Motor neuron (in vitro differentiated cells): ENCODE results near the gene PPP1R10. TPM values are rescaled to one million over a fixed set of nuclear protein-coding genes. Genes with fewer than 3 reads are reported as not detected.
"Not testable (repeated sequence)": the region's sequence is repeated elsewhere in the genome, so short reads cannot be mapped to it uniquely, and the experiment has no call there.

Source experiments
- ATAC-seq, 8 experiments: fragments of 200-7000 bp; cut with Tn5 transposase; replicated peaks in 6 of 8; 2 replicates each; pipeline ENCODE4 v1.8.0; 2021; ENCODE audit warnings: mild to moderate bottlenecking in 8 of 8, moderate library complexity in 8 of 8
- H3K27ac ChIP-seq, 2 donors: fragments of 250-450 bp; sonication (Bioruptor Pico); 2 replicates each; pipeline ENCODE4 v1.9.0; 2021; ENCODE audit warnings: antibody characterized with exemption in 2 of 2, mild to moderate bottlenecking in 2 of 2, moderate library complexity in 1 of 2
- H3K4me1 ChIP-seq, 2 donors: fragments of 250-450 bp; sonication (Bioruptor Pico); replicated peaks in 1 of 2; 2 replicates each; pipeline ENCODE4 v1.6.1; 2021; ENCODE audit warnings: antibody characterized with exemption in 2 of 2, mild to moderate bottlenecking in 2 of 2, moderate library complexity in 1 of 2
- H3K4me3 ChIP-seq, 5 donors: fragments of 250-450 bp; sonication (Bioruptor Pico); 2 replicates each; pipeline ENCODE4 v1.9.0; 2021; ENCODE audit warnings: antibody characterized with exemption in 5 of 5, mild to moderate bottlenecking in 5 of 5, moderate library complexity in 4 of 5
- WGBS, 10 experiments: fragments of 450-650 bp; shearing (Covaris generic); methylation state at CpG; one replicate each; pipeline ENCODE4 v1.0.0; 2022; 5-methylcytosine and 5-hydroxymethylcytosine counted together
- in situ Hi-C, 9 experiments: fragments of 400-800 bp; cut with MboI; loops; one replicate each; pipeline ENCODE4 v1.15.0; 2021; ENCODE audit warnings: low sequenced_read_pairs in 9 of 9, low pct_unique_long_range_greater_than_20kb in 2 of 9; ENCODE audit not compliant: unreplicated experiment in 9 of 9
- total RNA-seq, 8 experiments: library from RNA; unstranded; fragments of 300-600 nt; gene quantifications; 2 replicates each; pipeline versions ENCODE4 v1.2.3 to v1.2.4, GENCODE V29; 2022

Gene PPP1R10
- 100 to 1,000 TPM in 1 of 8 experiments, 10 to 100 TPM in 7; 21.2 to 126 (median 45.9) TPM for total RNA-seq

DNA sequence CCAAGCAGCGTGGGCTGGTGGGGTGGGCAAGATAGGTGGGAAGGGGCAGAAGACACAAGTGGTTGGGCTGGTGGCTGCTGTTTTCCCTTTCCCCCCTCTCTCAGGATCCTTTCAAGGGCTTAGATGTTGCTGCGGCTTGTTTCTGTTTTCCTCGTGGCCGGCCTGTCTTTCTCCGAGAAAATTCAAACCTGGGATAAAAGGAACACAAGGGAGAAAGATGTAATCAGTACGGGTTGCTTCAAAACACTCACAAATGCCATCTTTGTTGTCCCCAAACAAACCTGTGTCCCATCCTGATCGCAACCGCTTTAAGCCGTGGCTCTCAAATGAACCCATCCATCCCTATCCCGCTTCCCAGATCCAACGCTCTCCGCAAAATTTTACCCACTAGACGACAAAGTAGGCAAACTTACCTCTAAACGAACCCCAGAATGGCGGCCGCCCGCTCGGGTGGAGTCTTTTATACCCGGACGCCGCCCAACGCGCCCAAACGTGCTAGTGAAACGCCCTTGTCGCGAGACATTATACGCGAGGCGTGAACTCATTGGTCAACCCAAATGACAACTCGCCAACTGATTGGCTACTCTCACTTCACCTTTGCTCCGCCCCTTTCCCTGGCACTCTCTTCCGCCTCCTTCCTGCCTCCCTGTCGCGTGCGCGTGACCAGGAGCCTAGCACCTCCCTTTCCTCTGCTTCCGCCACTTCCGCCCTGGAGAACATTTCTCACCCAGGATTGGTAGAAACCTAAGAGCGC lies at the start of gene PPP1R10:
TSS of gene PPP1R10 (minus strand) at position 433 of the 754 bp plus-strand sequence. CDS start 7,299 bp downstream, outside the sequence.
- in situ Hi-C loops: no loop called here
- peak within 1 kb of the TSS; percentile 73 to 99 (median 86) for H3K4me3 ChIP-seq
- WGBS, 10 experiments: 0 to 14% (median 1%) methylated on average over 1 to 31 of the region's 40 CpGs; no CpG with 5 or more reads in 1 of the 10 experiments

DNA sequence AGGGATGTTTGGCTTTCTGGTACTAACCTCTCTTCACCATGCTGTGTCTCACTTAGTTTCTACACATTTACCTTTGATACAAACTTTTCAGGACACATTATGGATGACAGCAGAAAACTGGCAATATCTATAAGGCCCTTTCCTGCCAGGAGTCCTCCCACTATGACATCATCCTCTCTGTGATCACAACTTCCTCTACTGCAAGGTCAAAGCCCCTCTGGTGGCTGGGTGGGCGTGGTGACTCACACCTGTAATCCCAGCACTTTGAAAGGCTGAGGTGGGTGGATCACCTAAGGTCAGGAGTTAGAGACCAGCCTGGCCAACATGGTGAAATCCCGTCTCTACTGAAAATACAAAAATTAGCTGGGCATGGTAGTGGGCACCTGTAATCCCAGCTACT lies 49.3 kb upstream of the PPP1R10 start:
- H3K27ac ChIP-seq, in situ Hi-C loops, H3K4me1 ChIP-seq, H3K4me3 ChIP-seq: not testable (repeated sequence)
- peak in 3 of 8 experiments; percentile 39 to 51 (median 46) for ATAC-seq
- 57 to 100% (median 100%) methylated on average over 1 of the region's 2 CpGs; no CpG with 5 or more reads in 7 of the 10 experiments for WGBS, 10 experiments

More for the DNA sequence above, at the start of gene PPP1R10:
- peaks cover 10 to 23% of the 10 kb centered on the region in 2 donors for H3K4me1 ChIP-seq
- ATAC-seq: peak; percentile 65 to 90 (median 86)
- peak within 1 kb of the TSS; percentile 99 for H3K27ac ChIP-seq

- H3K4me1 ChIP-seq: no peaks in the 10 kb centered on the region
- in situ Hi-C loops: no loop called here
- H3K27ac ChIP-seq: no peak overlapping the region
- 40 to 100% (median 80%) methylated on average over 1 to 20 of the region's 34 CpGs; no CpG with 5 or more reads in 3 of the 10 experiments for WGBS, 10 experiments
- H3K4me3 ChIP-seq: no peak overlapping the region
- no peak for ATAC-seq
Observed at GRCh38 chr6:30664994-30665767, 48.1 kb upstream of the PPP1R10 start.

DNA sequence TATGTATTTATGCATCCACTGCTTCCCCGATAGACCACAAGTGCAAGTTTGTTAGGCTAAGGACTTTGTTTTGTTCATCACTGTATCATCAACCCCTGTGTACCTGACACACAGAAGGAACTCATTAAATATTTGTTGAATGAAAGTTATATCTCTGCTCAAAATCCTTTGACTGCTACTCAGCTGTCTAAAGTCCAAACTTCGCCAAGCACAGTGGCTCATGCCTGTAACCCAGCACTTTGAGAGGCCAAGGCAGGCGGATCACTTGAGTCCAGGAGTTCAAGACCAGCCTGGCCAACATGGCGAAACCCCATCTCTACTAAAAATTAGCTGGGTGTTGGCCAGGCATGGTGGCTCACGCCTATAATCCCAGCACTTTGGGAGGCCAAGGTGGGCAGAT lies 40.9 kb upstream of the PPP1R10 start:
- in situ Hi-C loops: not testable (repeated sequence)

GRCh38 chr6:30657454-30657853 lies 40.4 kb upstream of the PPP1R10 start:
- in situ Hi-C loops: no loop called here

More for the DNA sequence above, 40.9 kb upstream of the PPP1R10 start:
- not testable (repeated sequence) for ATAC-seq, H3K4me1 ChIP-seq, H3K4me3 ChIP-seq, H3K27ac ChIP-seq
- WGBS, 10 experiments: 0 to 100% (median 100%) methylated on average over 1 to 3 of the region's 5 CpGs; no CpG with 5 or more reads in 4 of the 10 experiments

GRCh38 chr6:30656513-30656912 lies 39.5 kb upstream of the PPP1R10 start:
- in situ Hi-C loops: no loop called here
- no peak overlapping the region for H3K4me3 ChIP-seq
- no peaks in the 10 kb centered on the region for H3K4me1 ChIP-seq
- H3K27ac ChIP-seq: no peak overlapping the region
- no peak for ATAC-seq
- WGBS, 10 experiments: 80 to 100% (median 90%) methylated on average over 1 to 2 of the region's 7 CpGs; no CpG with 5 or more reads in 5 of the 10 experiments

More at GRCh38 chr6:30657454-30657853, 40.4 kb upstream of the PPP1R10 start:
- H3K4me1 ChIP-seq: no peaks in the 10 kb centered on the region
- peak in 2 of 8 experiments; percentile 82 to 84 for ATAC-seq
- no peak overlapping the region for H3K27ac ChIP-seq
- no peak overlapping the region for H3K4me3 ChIP-seq

GRCh38 chr6:30655743-30656094 lies 38.7 kb upstream of the PPP1R10 start:
- Histone ChIP-seq H3K27ac (no peak overlapping the region), H3K4me1 (no peaks in the 10 kb centered on the region), H3K4me3 (no peak overlapping the region)
- WGBS, 10 experiments: 0 to 100% (median 83%) methylated on average over 1 to 2 of the region's 3 CpGs; no CpG with 5 or more reads in 3 of the 10 experiments
- ATAC-seq: peak in 2 of 8 experiments; percentile 21 to 37
- in situ Hi-C loops: no loop called here

DNA sequence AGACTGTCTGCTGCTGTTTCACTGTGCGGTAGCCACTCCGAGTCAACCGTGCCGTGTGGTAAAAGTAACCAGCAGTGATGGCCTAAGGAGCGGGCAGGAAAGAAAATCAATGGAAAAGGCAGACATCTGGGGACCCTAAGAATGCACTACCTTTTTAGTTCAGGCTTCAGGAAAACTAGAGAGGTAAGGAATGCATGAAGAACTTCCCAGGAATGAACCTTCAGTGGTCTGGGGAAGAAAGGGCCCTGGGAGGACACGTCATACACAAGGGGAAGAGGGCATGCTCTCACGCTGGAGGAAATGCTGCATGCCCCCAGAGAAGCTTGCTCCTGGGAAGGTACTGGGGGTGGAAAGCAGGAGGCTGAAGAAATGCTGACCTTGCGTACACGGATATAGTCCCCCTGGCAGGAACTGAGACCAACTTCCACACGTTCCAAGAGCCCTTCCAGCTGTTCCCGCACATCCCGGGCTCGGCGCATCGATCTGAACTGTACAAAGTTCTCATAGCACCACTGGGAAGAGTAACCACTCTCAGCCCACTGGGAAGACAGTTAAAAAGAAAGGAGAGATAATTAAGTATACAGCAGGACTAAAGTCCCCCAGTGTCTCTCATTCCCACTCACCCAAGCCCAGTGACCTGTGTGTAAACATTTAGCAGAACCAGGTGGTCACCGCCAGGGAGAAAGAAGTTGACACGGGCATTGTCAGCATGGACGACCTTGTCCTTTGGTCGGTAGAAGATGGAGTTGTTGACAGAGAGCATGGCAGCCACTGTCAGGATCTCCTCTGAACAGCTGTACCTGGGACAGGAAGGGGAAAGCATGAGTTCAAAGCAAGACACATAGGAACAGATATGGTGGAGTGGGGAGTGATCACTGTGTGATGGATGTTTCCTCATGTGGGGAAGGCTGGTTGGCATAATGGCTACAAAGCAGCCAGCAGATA lies 38.0 kb upstream of the PPP1R10 start:
- Histone ChIP-seq H3K4me3 (no peak overlapping the region), H3K27ac (no peak overlapping the region), H3K4me1 (no peaks in the 10 kb centered on the region)
- WGBS, 10 experiments: 20 to 100% (median 90%) methylated on average over 1 to 10 of the region's 19 CpGs; no CpG with 5 or more reads in 1 of the 10 experiments
- in situ Hi-C loops: no loop called here
- ATAC-seq: no peak

GRCh38 chr6:30651143-30651542 lies 34.1 kb upstream of the PPP1R10 start:
- Histone ChIP-seq H3K4me3 (no peak overlapping the region), H3K4me1 (peaks cover 8% of the 10 kb centered on the region in 2 donors), H3K27ac (no peak overlapping the region)
- WGBS, 10 experiments: 79 to 100% (median 93%) methylated on average over 3 to 9 of the region's 12 CpGs; no CpG with 5 or more reads in 1 of the 10 experiments
- in situ Hi-C loops: no loop called here
- ATAC-seq: no peak

DNA sequence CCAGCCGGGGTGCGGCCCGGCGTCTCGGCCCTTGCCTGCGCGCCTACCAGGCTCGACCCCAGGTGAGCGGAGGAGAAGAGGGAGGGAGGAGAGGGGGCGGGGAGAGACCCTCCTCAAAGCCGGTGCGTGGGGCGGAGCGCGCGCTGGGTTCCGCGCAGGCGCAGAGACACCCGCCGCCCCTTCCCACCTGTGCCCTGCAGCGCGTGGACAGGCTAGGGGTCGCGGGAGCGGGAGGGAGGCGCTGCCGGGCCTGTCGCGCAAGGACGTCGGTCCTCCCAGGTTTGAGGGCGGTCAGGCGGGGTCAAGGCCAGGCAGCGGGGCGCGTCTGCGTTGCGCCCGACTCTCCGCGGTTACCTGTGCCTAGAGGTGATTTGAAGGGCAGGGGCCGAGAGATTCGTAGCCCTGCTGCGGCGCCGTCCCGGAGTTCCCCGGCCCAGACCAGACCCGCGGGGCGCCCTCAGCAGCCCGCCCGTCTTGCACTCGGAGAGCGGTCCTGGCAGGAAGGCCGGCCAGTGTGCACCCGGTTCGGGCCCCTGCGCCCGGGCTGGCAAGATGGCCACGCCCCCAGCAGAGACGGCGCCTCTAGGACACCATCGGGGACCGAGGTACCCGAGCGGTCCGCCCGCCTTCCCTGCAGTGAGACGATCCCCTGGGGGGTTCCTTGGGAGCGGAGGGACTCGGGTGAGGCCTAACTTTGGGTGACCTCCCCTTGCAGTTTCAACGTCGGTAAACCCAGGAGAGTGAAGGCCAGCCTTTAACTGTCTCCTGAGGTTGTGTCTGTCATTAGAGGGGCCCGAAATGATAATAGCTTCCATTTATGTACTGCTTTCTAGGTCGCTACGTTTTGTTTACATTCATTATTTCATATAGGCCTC lies 30.4 kb upstream of the PPP1R10 start:
- H3K27ac ChIP-seq: peak overlapping the region; percentile 87 to 93
- ATAC-seq: peak; percentile 76 to 92 (median 88)
- WGBS, 10 experiments: 0 to 13% (median 0%) methylated on average over 2 to 8 of the region's 78 CpGs; no CpG with 5 or more reads in 1 of the 10 experiments
- H3K4me3 ChIP-seq: peak overlapping the region; percentile 67 to 94 (median 76)
- peaks cover 10 to 13% of the 10 kb centered on the region in 2 donors for H3K4me1 ChIP-seq
- in situ Hi-C loops: no loop called here

GRCh38 chr6:30646450-30647241 lies 29.6 kb upstream of the PPP1R10 start, which contains the start of gene C6orf136:
Gene C6orf136, plus strand, starts transcription at chr6:30647133. Its CDS starts 99 bp downstream, at chr6:30647232.
- in situ Hi-C loops: no loop called here
- 0 to 60% (median 3%) methylated on average over 1 to 9 of the region's 37 CpGs; no CpG with 5 or more reads in 4 of the 10 experiments for WGBS, 10 experiments
- Histone ChIP-seq H3K4me1 (peaks cover 10 to 13% of the 10 kb centered on the region in 2 donors), H3K4me3 (peak within 1 kb of the TSS; percentile 67 to 94 (median 76)), H3K27ac (peak within 1 kb of the TSS; percentile 87 to 93)
- ATAC-seq: peak; percentile 64 to 78 (median 72)
